HG03521 (cell line): ENCODE results near the gene CDK9.

Experiments
- ATAC-seq: cut with Tn5 transposase; IDR thresholded peaks from one replicate; pipeline ENCODE4 v1.9.1; 2021; ENCODE audit warnings: mild to moderate bottlenecking, moderate library complexity; ENCODE audit not compliant: unreplicated experiment

The CDK9 gene

GRCh38 chr9:127761061-127761460 is 24.8 kb upstream of the CDK9 start:
- no peak for ATAC-seq

- ATAC-seq = no peak
Observed at GRCh38 chr9:127761491-127761956, 24.3 kb upstream of the CDK9 start.

- ATAC-seq = no peak
Observed at GRCh38 chr9:127762111-127762676, 23.6 kb upstream of the CDK9 start.

GRCh38 chr9:127763918-127764384 is 21.9 kb upstream of the CDK9 start:
- no peak for ATAC-seq

- ATAC-seq = no peak
Observed at GRCh38 chr9:127765418-127765817, 20.4 kb upstream of the CDK9 start.

- no peak for ATAC-seq
Observed at GRCh38 chr9:127767410-127767809, 18.4 kb upstream of the CDK9 start.

GRCh38 chr9:127767909-127768331 is 17.9 kb upstream of the CDK9 start:
- no peak for ATAC-seq

GRCh38 chr9:127768698-127769097 is 17.1 kb upstream of the CDK9 start:
- ATAC-seq = no peak

GRCh38 chr9:127769101-127769500 is 16.7 kb upstream of the CDK9 start:
- no peak for ATAC-seq

GRCh38 chr9:127769929-127770582 is 15.8 kb upstream of the CDK9 start:
- no peak for ATAC-seq

GRCh38 chr9:127770583-127770904 is 15.3 kb upstream of the CDK9 start:
- ATAC-seq = no peak

- peak; percentile 87 for ATAC-seq
Observed at GRCh38 chr9:127770905-127771569, 14.8 kb upstream of the CDK9 start.

GRCh38 chr9:127771570-127772189 is 14.2 kb upstream of the CDK9 start:
- no peak for ATAC-seq

- ATAC-seq = no peak
Observed at GRCh38 chr9:127772603-127773002, 13.2 kb upstream of the CDK9 start.

GRCh38 chr9:127773272-127773671 is 12.6 kb upstream of the CDK9 start:
- ATAC-seq = no peak

GRCh38 chr9:127773981-127774380 is 11.9 kb upstream of the CDK9 start:
- no peak for ATAC-seq

- ATAC-seq = no peak
Observed at GRCh38 chr9:127776195-127776923, 9.5 kb upstream of the CDK9 start.

- ATAC-seq = no peak
Observed at GRCh38 chr9:127776924-127777289, 8.9 kb upstream of the CDK9 start.

GRCh38 chr9:127777368-127777980 is 8.4 kb upstream of the CDK9 start:
- ATAC-seq = no peak

- ATAC-seq = no peak
Observed at GRCh38 chr9:127778280-127779135, 7.3 kb upstream of the CDK9 start, which contains the start of gene SH2D3C. TSS of gene SH2D3C (minus strand) at chr9:127778666. CDS start at chr9:127778627, 39 bp downstream.
